H9 (cell line): ENCODE data around the gene IFT57. TPM values are rescaled to one million over a fixed set of nuclear protein-coding genes. Genes with fewer than 3 reads are reported as not detected.
"Not testable (repeated sequence)": the region's sequence is repeated elsewhere in the genome, so short reads cannot be mapped to it uniquely, and the experiment has no call there.

Experiments
- DNase-seq: peaks from one replicate; pipeline ENCODE4 v3.0.0-alpha.2; 2017
- H2AFZ ChIP-seq: one replicate; pipeline ENCODE4 v1.6.1; 2013; ENCODE audit warnings: mild to moderate bottlenecking, low read length, control low read depth, moderate library complexity
- H2AK5ac ChIP-seq: 2 replicates; pipeline ENCODE4 v1.6.1; 2013; ENCODE audit warnings: low read length, control low read depth, mixed read lengths; ENCODE audit not compliant: insufficient read length
- H2BK120ac ChIP-seq: one replicate; pipeline ENCODE4 v1.6.1; 2013; ENCODE audit warnings: low read depth, mild to moderate bottlenecking, low read length, control low read depth, inconsistent platforms; ENCODE audit not compliant: poor library complexity, severe bottlenecking
- H2BK12ac ChIP-seq: 2 replicates; pipeline ENCODE4 v1.6.1; 2013; ENCODE audit warnings: low read length, control low read depth, mixed read lengths, low read depth; ENCODE audit not compliant: insufficient read length
- H2BK15ac ChIP-seq: 2 replicates; pipeline ENCODE4 v1.6.1; 2013; ENCODE audit warnings: low read depth, low read length, control low read depth
- H2BK20ac ChIP-seq: one replicate; pipeline ENCODE4 v1.6.1; 2013; ENCODE audit warnings: low read depth, mild to moderate bottlenecking, low read length, control low read depth, inconsistent platforms; ENCODE audit not compliant: poor library complexity, severe bottlenecking
- H2BK5ac ChIP-seq: 2 replicates; pipeline ENCODE4 v1.6.1; 2013; ENCODE audit warnings: low read length, control low read depth, mixed read lengths; ENCODE audit not compliant: insufficient read length
- H3K14ac ChIP-seq: 2 replicates; pipeline ENCODE4 v1.6.1; 2013; ENCODE audit warnings: low read length, control low read depth; ENCODE audit not compliant: insufficient read depth
- H3K18ac ChIP-seq: 2 replicates; pipeline ENCODE4 v1.6.1; 2013; ENCODE audit warnings: low read depth, mild to moderate bottlenecking, mixed read lengths, low read length, control low read depth; ENCODE audit not compliant: insufficient read length
- H3K23ac ChIP-seq: 2 replicates; pipeline ENCODE4 v1.6.1; 2013; ENCODE audit warnings: low read length, control low read depth, mixed read lengths, low read depth; ENCODE audit not compliant: insufficient read length
- H3K23me2 ChIP-seq: 2 replicates; pipeline ENCODE4 v1.6.1; 2013; ENCODE audit warnings: low read depth, mild to moderate bottlenecking, mixed read lengths, low read length, control low read depth; ENCODE audit not compliant: insufficient read length, poor library complexity, severe bottlenecking
- H3K27ac ChIP-seq: 2 replicates; pipeline ENCODE4 v1.5.1; 2013; ENCODE audit warnings: low read length, control low read depth, mixed read lengths, low read depth; ENCODE audit not compliant: insufficient read length
- H3K27me3 ChIP-seq: 2 replicates; pipeline ENCODE4 v1.6.1; 2013; ENCODE audit warnings: low read length, control low read depth, inconsistent platforms; ENCODE audit not compliant: insufficient read depth
- H3K4ac ChIP-seq: 2 replicates; pipeline ENCODE4 v1.6.1; 2013; ENCODE audit warnings: low read depth, mild to moderate bottlenecking, control low read depth, inconsistent platforms, low read length, moderate library complexity
- H3K4me1 ChIP-seq: 2 replicates; pipeline ENCODE4 v1.6.1; 2013; ENCODE audit warnings: low read length, control low read depth, inconsistent platforms; ENCODE audit not compliant: insufficient read depth
- H3K4me2 ChIP-seq: 2 replicates; pipeline ENCODE4 v1.6.1; 2013; ENCODE audit warnings: low read length, control low read depth, mixed read lengths; ENCODE audit not compliant: insufficient read length, insufficient read depth
- H3K56ac ChIP-seq: 2 replicates; pipeline ENCODE4 v1.6.1; 2013; ENCODE audit warnings: low read depth, mild to moderate bottlenecking, mixed read lengths, low read length, control low read depth; ENCODE audit not compliant: insufficient read length
- H3K79me1 ChIP-seq: 2 replicates; pipeline ENCODE4 v1.6.1; 2013; ENCODE audit warnings: low read depth, mild to moderate bottlenecking, moderate library complexity, low read length, control low read depth, inconsistent platforms; ENCODE audit not compliant: insufficient read depth, poor library complexity, severe bottlenecking
- H3K79me2 ChIP-seq: 2 replicates; pipeline ENCODE4 v1.6.1; 2013; ENCODE audit warnings: low read length, control low read depth, inconsistent platforms; ENCODE audit not compliant: insufficient read depth
- H3K9ac ChIP-seq: 2 replicates; pipeline ENCODE4 v1.6.1; 2013; ENCODE audit warnings: low read length, control low read depth, mixed read lengths; ENCODE audit not compliant: insufficient read length; ENCODE audit errors: extremely low read depth
- H3K9me3 ChIP-seq: one replicate; pipeline ENCODE4 v1.6.1; 2013; ENCODE audit warnings: low read depth, low read length, inconsistent platforms; ENCODE audit not compliant: control insufficient read depth
- H3T11ph ChIP-seq: one replicate; pipeline ENCODE4 v1.6.1; 2013; ENCODE audit warnings: mild to moderate bottlenecking, low read length, control low read depth, inconsistent platforms
- H4K20me1 ChIP-seq: one replicate; pipeline ENCODE4 v1.6.1; 2013; ENCODE audit not compliant: control insufficient read depth, insufficient read length, insufficient read depth
- H4K5ac ChIP-seq: 2 replicates; pipeline ENCODE4 v1.6.1; 2013; ENCODE audit warnings: low read depth, mild to moderate bottlenecking, mixed read lengths, low read length, control low read depth; ENCODE audit not compliant: insufficient read length
- H4K8ac ChIP-seq: replicated peaks from 2 replicates; pipeline ENCODE4 v1.6.1; 2013; ENCODE audit warnings: low read length, control low read depth, mixed read lengths, low read depth; ENCODE audit not compliant: insufficient read length
- H4K91ac ChIP-seq: 2 replicates; pipeline ENCODE4 v1.6.1; 2013; ENCODE audit warnings: low read depth, mild to moderate bottlenecking, moderate library complexity, mixed read lengths, low read length, control low read depth; ENCODE audit not compliant: insufficient read length
- H3K27ac Mint-ChIP-seq, 3 experiments: 2 replicates in 2 of 3; 3 replicates in 1 of 3; pipeline ENCODE4 v1.8.0; 2020 to 2021; ENCODE audit warnings: mixed read lengths in 3 of 3, mild to moderate bottlenecking in 1 of 3, moderate library complexity in 1 of 3
- H3K27me3 Mint-ChIP-seq: 2 replicates; pipeline ENCODE4 v1.8.0; 2021; ENCODE audit warnings: low read depth, mild to moderate bottlenecking, moderate library complexity, mixed read lengths
- H3K36me3 Mint-ChIP-seq, 3 experiments: 2 replicates in 2 of 3; 3 replicates in 1 of 3; pipeline ENCODE4 v1.8.0; 2020 to 2021; ENCODE audit warnings: low read depth in 3 of 3, mixed read lengths in 3 of 3; ENCODE audit not compliant: insufficient read depth in 1 of 3
- H3K4me1 Mint-ChIP-seq, 2 experiments: 2 replicates each; pipeline ENCODE4 v1.8.0; 2020; ENCODE audit warnings: mixed read lengths in 2 of 2
- H3K4me3 Mint-ChIP-seq, 2 experiments: 2 replicates in 1 of 2; 3 replicates in 1 of 2; pipeline ENCODE4 v1.8.0; 2020 to 2021; ENCODE audit warnings: mild to moderate bottlenecking in 2 of 2, mixed read lengths in 2 of 2, moderate library complexity in 1 of 2
- H3K9me3 Mint-ChIP-seq, 2 experiments: 2 replicates in 1 of 2; 3 replicates in 1 of 2; pipeline ENCODE4 v1.8.0; 2020; ENCODE audit warnings: mild to moderate bottlenecking in 2 of 2, mixed read lengths in 2 of 2, moderate library complexity in 1 of 2
- WGBS: extraction: QIAGEN DNeasy Blood & Tissue Kit; methylation state at CpG from one replicate; pipeline ENCODE4 v1.1.7; 2013; ENCODE audit warnings: missing lambda C conversion rate, low lambda C conversion rate, mixed read lengths; ENCODE audit not compliant: insufficient read length; ENCODE audit errors: extremely low coverage; 5-methylcytosine and 5-hydroxymethylcytosine counted together
- total RNA-seq: library from RNA; stranded (reverse); gene quantifications from 2 replicates; pipeline ENCODE4 v1.2.1, GENCODE V29; 2021

The IFT57 gene
- total RNA-seq, 1 experiment from 2014 or later, result 21.4 TPM

DNA sequence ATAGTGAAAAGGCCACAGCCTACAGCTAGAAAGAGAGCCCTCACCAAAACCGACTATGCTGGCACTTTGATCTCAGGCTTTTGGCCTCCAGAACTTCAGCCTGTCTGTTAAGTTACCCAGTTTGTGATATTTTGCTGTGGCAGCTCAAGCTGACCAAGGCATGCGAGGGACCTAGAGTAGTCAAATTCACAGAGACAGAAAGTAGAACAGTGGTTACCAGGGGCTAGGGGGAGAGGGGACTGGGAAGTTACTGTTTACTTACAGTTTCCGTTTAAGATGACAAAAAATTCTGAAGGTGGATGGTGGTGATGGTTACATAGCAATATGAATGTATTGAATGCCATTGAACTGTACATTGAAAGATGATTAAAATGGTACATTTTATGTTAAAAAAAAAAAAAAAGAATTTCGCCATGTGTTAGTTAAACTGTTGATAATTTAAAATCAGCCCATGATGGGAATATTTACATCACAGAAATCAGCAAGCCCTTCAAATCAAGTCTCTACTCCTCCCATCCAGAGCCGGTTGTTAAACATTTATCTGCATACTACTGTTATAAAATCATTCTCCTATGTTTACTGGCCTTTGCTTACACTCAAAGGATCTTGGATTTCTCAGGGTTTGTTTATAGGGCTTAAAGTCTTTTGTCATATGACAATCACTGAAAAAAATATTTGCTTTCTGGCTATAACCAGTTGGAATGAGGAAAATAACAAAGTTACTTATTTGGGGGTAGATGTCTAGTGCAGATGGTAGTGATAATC is 42.5 kb upstream of the IFT57 start:
- H2AFZ ChIP-seq, H2BK120ac ChIP-seq, H2BK12ac ChIP-seq, H2BK20ac ChIP-seq, H3K27me3 Mint-ChIP-seq, H2BK15ac ChIP-seq, H3T11ph ChIP-seq, H3K23me2 ChIP-seq, H4K5ac ChIP-seq, H3K4me2 ChIP-seq, H4K91ac ChIP-seq, H3K4me1 Mint-ChIP-seq, H3K4me3 Mint-ChIP-seq, H3K14ac ChIP-seq, H4K8ac ChIP-seq, H3K18ac ChIP-seq, H4K20me1 ChIP-seq, DNase-seq, H3K9me3 ChIP-seq, H2AK5ac ChIP-seq, H3K4me1 ChIP-seq, H3K23ac ChIP-seq, H3K27me3 ChIP-seq, H3K4ac ChIP-seq, H3K9ac ChIP-seq, H3K27ac Mint-ChIP-seq, H3K79me1 ChIP-seq, H3K56ac ChIP-seq, H3K27ac ChIP-seq, H3K79me2 ChIP-seq, H2BK5ac ChIP-seq: not testable (repeated sequence)
- Mint-ChIP-seq H3K9me3 (peaks cover 11 to 15% of the 10 kb centered on the region in 2 experiments; a peak in 4 of 5 replicates), H3K36me3 (peaks cover 2 to 10% (median 4%) of the 10 kb centered on the region in 3 experiments; a peak in 4 of 7 replicates)
- no CpG with 5 or more reads among the region's 5 CpGs for WGBS
